ENCODE results near the gene NEMP2. TPM values are rescaled to one million over a fixed set of nuclear protein-coding genes. Genes with fewer than 3 reads are reported as not detected.

The NEMP2 gene
- total RNA-seq, 1 experiment from 2014 or later, result 46.0 TPM

GRCh38 chr2:190572246-190572645 lies 37.7 kb upstream of the NEMP2 start:
- no peak for TF ChIP-seq CTCF (IDR thresholded peaks at IDR 0.05; ENCODE audit: unreplicated experiment)
- intact Hi-C loops (cut with micrococcal nuclease), result no loop called here
- Mint-ChIP-seq H3K27me3 (ENCODE audit: insufficient read depth, unreplicated experiment) (no peaks in the 10 kb centered on the region), H3K27ac (ENCODE audit: low read depth, unreplicated experiment) (peak overlapping the region; percentile 77), H3K9me3 (ENCODE audit: unreplicated experiment) (peaks cover 8% of the 10 kb centered on the region), H3K36me3 (ENCODE audit: insufficient read depth, unreplicated experiment) (no peaks in the 10 kb centered on the region), H3K4me3 (ENCODE audit: unreplicated experiment) (no peak overlapping the region), H3K4me1 (ENCODE audit: insufficient read depth, unreplicated experiment) (peaks cover 39% of the 10 kb centered on the region)
- no peak for DNase-seq (ENCODE audit: unreplicated experiment)
- no TSS peak for BruUV-seq (replicated peaks)
- ChIA-PET CTCF (interaction anchor here (0.7 to 1.4 kb wide), 4 partner anchors 9 to 129 kb away, joined by 3 read pairs; no protein-coding TSS in a partner anchor), POLR2A (interaction anchor here (0.7 to 18.0 kb wide), 20 partner anchors 10 to 339 kb away, joined by 3 to 227 read pairs (median 6); partner anchors contain the start of genes NAB1 and NEMP2)

- no peak overlapping the region for H3K4me3 Mint-ChIP-seq (ENCODE audit: unreplicated experiment)
- peaks cover 12% of the 10 kb centered on the region for H3K9me3 Mint-ChIP-seq (ENCODE audit: unreplicated experiment)
- intact Hi-C loops (cut with micrococcal nuclease), result no loop called here
- no peaks in the 10 kb centered on the region for H3K36me3 Mint-ChIP-seq (ENCODE audit: insufficient read depth, unreplicated experiment)
- H3K27ac Mint-ChIP-seq (ENCODE audit: low read depth, unreplicated experiment), result peak overlapping the region; percentile 77
- TF ChIP-seq CTCF (IDR thresholded peaks at IDR 0.05; ENCODE audit: unreplicated experiment), result no peak
- BruUV-seq (replicated peaks), result no TSS peak
- POLR2A ChIA-PET, result interaction anchor here (0.6 to 18.0 kb wide), 24 partner anchors 9 to 311 kb away, joined by 3 to 227 read pairs (median 4); partner anchors contain the start of genes NAB1 and NEMP2
- H3K4me1 Mint-ChIP-seq (ENCODE audit: insufficient read depth, unreplicated experiment), result peaks cover 41% of the 10 kb centered on the region
- CTCF ChIA-PET, result interaction anchor here (0.7 to 1.4 kb wide), 3 partner anchors 9 to 128 kb away, joined by 3 read pairs; no protein-coding TSS in a partner anchor
- H3K27me3 Mint-ChIP-seq (ENCODE audit: insufficient read depth, unreplicated experiment), result no peaks in the 10 kb centered on the region
- DNase-seq (ENCODE audit: unreplicated experiment), result peak; percentile 43
These were observed 37.2 kb upstream of the NEMP2 start for GRCh38 chr2:190571686-190572085.

DNA sequence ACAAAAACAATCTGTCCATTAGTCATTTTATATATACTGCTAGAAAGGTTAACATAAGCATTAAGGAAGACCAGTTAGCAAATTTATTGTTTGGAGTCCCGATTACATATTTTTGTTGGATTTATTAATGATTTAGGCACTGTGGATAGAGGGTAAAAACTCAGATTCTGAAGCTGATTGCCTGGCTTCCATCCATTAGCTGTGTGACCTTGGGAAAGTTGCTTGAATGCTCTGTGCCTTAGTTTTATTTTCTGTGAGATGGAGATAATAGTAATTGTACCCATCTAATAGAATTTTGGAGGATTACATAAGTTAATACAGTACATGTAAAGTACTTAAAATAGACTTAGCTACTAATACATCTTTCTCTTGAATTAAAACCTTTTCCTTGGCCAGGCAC lies 36.3 kb upstream of the NEMP2 start:
- H3K27me3 Mint-ChIP-seq (ENCODE audit: insufficient read depth, unreplicated experiment), result no peaks in the 10 kb centered on the region
- POLR2A ChIA-PET, result interaction anchor here (0.6 to 18.0 kb wide), 22 partner anchors 9 to 312 kb away, joined by 3 to 227 read pairs (median 4); partner anchors contain the start of gene NEMP2
- no peak for DNase-seq (ENCODE audit: unreplicated experiment)
- no peaks in the 10 kb centered on the region for H3K36me3 Mint-ChIP-seq (ENCODE audit: insufficient read depth, unreplicated experiment)
- CTCF ChIA-PET, result interaction anchor here (0.6 to 1.4 kb wide), 2 partner anchors 8 to 311 kb away, joined by 3 read pairs; no protein-coding TSS in a partner anchor
- intact Hi-C loops (cut with micrococcal nuclease), result no loop called here
- peaks cover 19% of the 10 kb centered on the region for H3K9me3 Mint-ChIP-seq (ENCODE audit: unreplicated experiment)
- peak overlapping the region; percentile 12 for H3K4me3 Mint-ChIP-seq (ENCODE audit: unreplicated experiment)
- TF ChIP-seq CTCF (IDR thresholded peaks at IDR 0.05; ENCODE audit: unreplicated experiment), result no peak
- peak overlapping the region; percentile 77 for H3K27ac Mint-ChIP-seq (ENCODE audit: low read depth, unreplicated experiment)
- H3K4me1 Mint-ChIP-seq (ENCODE audit: insufficient read depth, unreplicated experiment), result peaks cover 48% of the 10 kb centered on the region
- BruUV-seq (replicated peaks), result no TSS peak

GRCh38 chr2:190569994-190570755 lies 35.7 kb upstream of the NEMP2 start:
- peak; percentile 57 for DNase-seq (ENCODE audit: unreplicated experiment)
- TF ChIP-seq CTCF (IDR thresholded peaks at IDR 0.05; ENCODE audit: unreplicated experiment), result no peak
- intact Hi-C loops (cut with micrococcal nuclease), result no loop called here
- ChIA-PET POLR2A (interaction anchor here (0.6 to 18.0 kb wide), 19 partner anchors 8 to 196 kb away, joined by 3 to 227 read pairs (median 5); no protein-coding TSS in a partner anchor), CTCF (interaction anchor here (0.6 kb wide), 2 partner anchors 102 to 312 kb away, joined by 3 read pairs; no protein-coding TSS in a partner anchor)
- Mint-ChIP-seq H3K36me3 (ENCODE audit: insufficient read depth, unreplicated experiment) (no peaks in the 10 kb centered on the region), H3K9me3 (ENCODE audit: unreplicated experiment) (peaks cover 19% of the 10 kb centered on the region), H3K27ac (ENCODE audit: low read depth, unreplicated experiment) (peak overlapping the region; percentile 77), H3K4me1 (ENCODE audit: insufficient read depth, unreplicated experiment) (peaks cover 48% of the 10 kb centered on the region), H3K4me3 (ENCODE audit: unreplicated experiment) (peak overlapping the region; percentile 12), H3K27me3 (ENCODE audit: insufficient read depth, unreplicated experiment) (no peaks in the 10 kb centered on the region)
- BruUV-seq (replicated peaks), result no TSS peak
